ENCODE results near the gene ABHD12B. TPM values are rescaled to one million over a fixed set of nuclear protein-coding genes. Genes with fewer than 3 reads are reported as not detected.

Gene ABHD12B
- polyA plus RNA-seq, 3 donors = 0.45 to 0.54 TPM; not detected in 1

DNA sequence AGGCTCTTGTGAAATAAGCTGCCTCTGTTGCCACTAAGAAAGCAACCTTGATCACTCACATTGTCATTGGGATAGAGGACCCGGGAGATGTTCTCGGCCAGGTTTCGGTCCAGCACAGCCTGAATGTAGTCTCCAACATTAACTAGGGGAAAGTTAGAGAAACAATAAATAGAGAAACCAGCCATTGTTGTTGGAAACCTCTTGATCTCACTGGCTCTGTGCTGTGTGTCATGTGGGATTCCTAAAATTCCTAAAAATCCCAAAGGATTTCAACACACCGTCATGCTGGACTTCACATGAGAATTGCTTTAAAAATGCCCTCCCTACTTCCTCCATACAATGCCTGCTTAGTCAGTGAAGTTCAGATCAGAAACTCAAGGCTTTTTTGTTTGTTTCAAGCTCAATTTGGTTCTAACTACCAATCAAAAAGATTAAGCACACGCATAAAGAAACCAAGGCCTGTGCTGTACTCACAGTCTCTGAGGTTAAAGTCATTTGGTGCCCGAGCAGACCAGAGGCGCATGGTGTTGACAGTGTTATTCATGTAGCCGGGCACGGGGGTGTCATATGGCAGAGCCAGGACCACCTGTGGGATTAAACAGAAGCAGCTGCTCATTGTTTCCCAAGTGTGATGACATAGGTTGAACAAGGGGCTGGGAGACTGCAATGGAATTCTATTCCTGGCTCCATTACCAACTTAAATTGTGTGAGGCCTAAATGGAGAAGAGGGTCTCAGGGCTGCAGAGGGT lies 48.8 kb downstream of the ABHD12B start:
- peaks cover 10% of the 10 kb centered on the region in 2 donors for H3K4me1 ChIP-seq (ENCODE audit: control insufficient read depth in 1 of 2, insufficient read depth in 2 of 2, low read length in 2 of 2)
- H3K27me3 Mint-ChIP-seq (ENCODE audit: low read depth in 3 of 3) = no peaks in the 10 kb centered on the region
- H3K27ac ChIP-seq (ENCODE audit: low read depth in 1 of 2, low read length in 2 of 2) = peak overlapping the region in 1 of 2 donors; percentile 47
- peaks cover 0 to 2% (median 0%) of the 10 kb centered on the region in 7 donors for H3K9me3 Mint-ChIP-seq
- WGBS (ENCODE audit: insufficient coverage) = 89% methylated on average over 6 of the region's 9 CpGs
- intact Hi-C loops (cut with micrococcal nuclease) = loop anchor here (10.0 kb wide), 2 partner anchors 96 to 106 kb away; no protein-coding TSS in a partner anchor
- no peak overlapping the region for H3K4me3 Mint-ChIP-seq
- DNase-seq = no peak
- H3K36me3 ChIP-seq (replicated peaks in 1 of 2; ENCODE audit: control insufficient read depth in 1 of 2, insufficient read depth in 2 of 2, low read length in 2 of 2) = peaks cover 85 to 94% of the 10 kb centered on the region in 2 donors
- peaks cover 79 to 91% of the 10 kb centered on the region in 2 donors for H3K36me3 Mint-ChIP-seq
- no peaks in the 10 kb centered on the region for H4K20me1 ChIP-seq (ENCODE audit: insufficient read depth, low read length)
- H3K4me1 Mint-ChIP-seq = peaks cover 9% of the 10 kb centered on the region
- no peak overlapping the region for H3K4me2 ChIP-seq (replicated peaks; ENCODE audit: extremely low read depth, low read length, poor library complexity, severe bottlenecking)
- H3K4me3 ChIP-seq (replicated peaks in 1 of 3; ENCODE audit: low read depth in 2 of 3, low read length in 3 of 3) = no peak overlapping the region
- no peaks in the 10 kb centered on the region for H3K9me3 ChIP-seq (replicated peaks in 1 of 2; ENCODE audit: control insufficient read depth in 1 of 2, insufficient read depth in 1 of 2, low read length in 2 of 2)
- H2AFZ ChIP-seq (ENCODE audit: insufficient read depth, low read depth, low read length, poor library complexity, severe bottlenecking) = no peak overlapping the region
- peaks cover 13% of the 10 kb centered on the region for H3K79me2 ChIP-seq (ENCODE audit: insufficient read depth, low read length)
- H3K9ac ChIP-seq (ENCODE audit: insufficient read depth, low read length, poor library complexity, severe bottlenecking) = no peak overlapping the region
- no peaks in the 10 kb centered on the region for H3K27me3 ChIP-seq (ENCODE audit: control insufficient read depth in 2 of 2, insufficient read depth in 2 of 2, low read length in 2 of 2)
- peak overlapping the region in 2 of 7 donors; percentile 22 to 43 for H3K27ac Mint-ChIP-seq
- TF ChIP-seq, protein P1, sequence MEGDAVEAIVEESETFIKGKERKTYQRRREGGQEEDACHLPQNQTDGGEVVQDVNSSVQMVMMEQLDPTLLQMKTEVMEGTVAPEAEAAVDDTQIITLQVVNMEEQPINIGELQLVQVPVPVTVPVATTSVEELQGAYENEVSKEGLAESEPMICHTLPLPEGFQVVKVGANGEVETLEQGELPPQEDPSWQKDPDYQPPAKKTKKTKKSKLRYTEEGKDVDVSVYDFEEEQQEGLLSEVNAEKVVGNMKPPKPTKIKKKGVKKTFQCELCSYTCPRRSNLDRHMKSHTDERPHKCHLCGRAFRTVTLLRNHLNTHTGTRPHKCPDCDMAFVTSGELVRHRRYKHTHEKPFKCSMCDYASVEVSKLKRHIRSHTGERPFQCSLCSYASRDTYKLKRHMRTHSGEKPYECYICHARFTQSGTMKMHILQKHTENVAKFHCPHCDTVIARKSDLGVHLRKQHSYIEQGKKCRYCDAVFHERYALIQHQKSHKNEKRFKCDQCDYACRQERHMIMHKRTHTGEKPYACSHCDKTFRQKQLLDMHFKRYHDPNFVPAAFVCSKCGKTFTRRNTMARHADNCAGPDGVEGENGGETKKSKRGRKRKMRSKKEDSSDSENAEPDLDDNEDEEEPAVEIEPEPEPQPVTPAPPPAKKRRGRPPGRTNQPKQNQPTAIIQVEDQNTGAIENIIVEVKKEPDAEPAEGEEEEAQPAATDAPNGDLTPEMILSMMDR (IDR thresholded peaks at IDR 0.05) = no peak

DNA sequence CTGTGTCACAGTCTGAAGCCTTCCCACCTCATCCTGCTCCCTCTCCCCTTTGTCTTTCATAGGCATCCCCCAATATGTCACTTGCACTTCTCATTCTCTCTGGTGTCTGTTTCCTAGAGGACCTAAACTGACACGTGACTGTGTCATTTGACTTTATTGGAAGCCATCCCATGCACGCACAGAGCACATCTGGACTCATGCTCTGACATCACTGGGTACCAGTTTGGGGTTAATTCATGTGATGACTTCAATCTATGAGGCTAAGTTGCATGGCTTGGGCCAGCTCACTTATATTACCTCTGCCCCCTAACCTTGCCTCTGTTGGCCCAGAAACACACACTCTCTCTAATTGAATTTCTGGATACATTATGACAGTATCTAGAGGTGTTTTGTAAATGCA lies 51.0 kb downstream of the ABHD12B start:
- Histone ChIP-seq H3K9me3 (replicated peaks in 1 of 2; ENCODE audit: control insufficient read depth in 1 of 2, insufficient read depth in 1 of 2, low read length in 2 of 2) (no peaks in the 10 kb centered on the region), H3K9ac (ENCODE audit: insufficient read depth, low read length, poor library complexity, severe bottlenecking) (no peak overlapping the region), H2AFZ (ENCODE audit: insufficient read depth, low read depth, low read length, poor library complexity, severe bottlenecking) (no peak overlapping the region), H4K20me1 (ENCODE audit: insufficient read depth, low read length) (no peaks in the 10 kb centered on the region), H3K4me1 (ENCODE audit: control insufficient read depth in 1 of 2, insufficient read depth in 2 of 2, low read length in 2 of 2) (peaks cover 31 to 32% of the 10 kb centered on the region in 2 donors), H3K27ac (ENCODE audit: low read depth in 1 of 2, low read length in 2 of 2) (peak overlapping the region in 1 of 2 donors; percentile 16), H3K79me2 (ENCODE audit: insufficient read depth, low read length) (peaks cover 16% of the 10 kb centered on the region), H3K4me3 (replicated peaks in 1 of 3; ENCODE audit: low read depth in 2 of 3, low read length in 3 of 3) (no peak overlapping the region), H3K27me3 (ENCODE audit: control insufficient read depth in 2 of 2, insufficient read depth in 2 of 2, low read length in 2 of 2) (no peaks in the 10 kb centered on the region), H3K4me2 (replicated peaks; ENCODE audit: extremely low read depth, low read length, poor library complexity, severe bottlenecking) (no peak overlapping the region), H3K36me3 (replicated peaks in 1 of 2; ENCODE audit: control insufficient read depth in 1 of 2, insufficient read depth in 2 of 2, low read length in 2 of 2) (peaks cover 63 to 73% of the 10 kb centered on the region in 2 donors)
- peaks cover 0 to 2% (median 0%) of the 10 kb centered on the region in 7 donors for H3K9me3 Mint-ChIP-seq
- no CpG with 5 or more reads among the region's 2 CpGs for WGBS (ENCODE audit: insufficient coverage)
- H3K36me3 Mint-ChIP-seq = peaks cover 57 to 73% of the 10 kb centered on the region in 2 donors
- peak overlapping the region in 2 of 7 donors; percentile 38 to 73 for H3K27ac Mint-ChIP-seq
- TF ChIP-seq, protein P1 (IDR thresholded peaks at IDR 0.05) = no peak
- H3K27me3 Mint-ChIP-seq (ENCODE audit: low read depth in 3 of 3) = no peaks in the 10 kb centered on the region
- no peak for DNase-seq
- peaks cover 29% of the 10 kb centered on the region for H3K4me1 Mint-ChIP-seq
- intact Hi-C loops (cut with micrococcal nuclease) = loop anchor here (10.0 kb wide), 2 partner anchors 98 to 108 kb away; no protein-coding TSS in a partner anchor
- H3K4me3 Mint-ChIP-seq = no peak overlapping the region

All from CD14-positive monocyte (primary cell).